ENCODE data around the gene ZNF385B.
A peak's percentile ranks its signal among the peaks of the same experiment; 100 is the strongest.

Gene ZNF385B

DNA sequence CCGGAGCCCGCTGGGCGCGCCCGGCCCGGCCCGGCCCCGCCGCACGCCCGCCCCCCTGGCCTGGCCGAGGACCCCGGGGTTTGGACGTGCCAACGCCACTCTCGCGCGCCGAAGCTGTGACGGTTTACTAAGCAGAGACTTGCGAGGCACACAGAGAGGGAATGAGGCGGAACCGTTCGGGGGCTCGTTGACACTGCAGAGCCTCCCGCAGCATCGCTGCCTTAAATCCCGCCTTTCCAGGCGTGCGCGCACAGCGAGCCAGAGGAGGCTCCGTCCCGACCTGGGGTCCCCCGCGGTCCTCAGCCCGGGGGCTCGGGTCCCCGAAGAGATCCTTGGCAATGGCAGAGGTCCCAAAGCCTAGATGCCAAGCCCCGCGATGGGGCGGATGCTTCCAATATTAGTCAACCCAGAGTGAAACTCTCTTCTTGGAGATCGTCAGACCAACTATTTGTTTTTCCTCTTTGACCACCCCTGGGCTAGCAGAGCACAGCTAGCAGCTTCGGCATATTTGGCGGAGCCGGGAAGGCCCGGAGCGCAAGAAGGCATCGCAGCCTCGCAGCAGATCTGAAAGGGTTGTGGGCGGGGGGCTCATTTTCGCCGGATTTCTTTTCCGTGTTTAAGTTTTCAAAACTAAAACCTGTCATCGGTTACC is at the start of gene ZNF385B:
ZNF385B (minus strand) TSS at position 197 of the 652 bp plus-strand sequence.
- Histone ChIP-seq H3K36me3 (no peaks in the 10 kb centered on the region), H3K9me3 (ENCODE audit: severe bottlenecking) (no peaks in the 10 kb centered on the region), H3K27ac (peak within 1 kb of the TSS; percentile 64), H3K27me3 (ENCODE audit: insufficient read depth, low read depth, severe bottlenecking) (no peaks in the 10 kb centered on the region), H3K4me3 (ENCODE audit: low read depth, low read length) (peak within 1 kb of the TSS; percentile 91)
- DNase-seq = peak; percentile 60
- TF ChIP-seq, protein P1, sequence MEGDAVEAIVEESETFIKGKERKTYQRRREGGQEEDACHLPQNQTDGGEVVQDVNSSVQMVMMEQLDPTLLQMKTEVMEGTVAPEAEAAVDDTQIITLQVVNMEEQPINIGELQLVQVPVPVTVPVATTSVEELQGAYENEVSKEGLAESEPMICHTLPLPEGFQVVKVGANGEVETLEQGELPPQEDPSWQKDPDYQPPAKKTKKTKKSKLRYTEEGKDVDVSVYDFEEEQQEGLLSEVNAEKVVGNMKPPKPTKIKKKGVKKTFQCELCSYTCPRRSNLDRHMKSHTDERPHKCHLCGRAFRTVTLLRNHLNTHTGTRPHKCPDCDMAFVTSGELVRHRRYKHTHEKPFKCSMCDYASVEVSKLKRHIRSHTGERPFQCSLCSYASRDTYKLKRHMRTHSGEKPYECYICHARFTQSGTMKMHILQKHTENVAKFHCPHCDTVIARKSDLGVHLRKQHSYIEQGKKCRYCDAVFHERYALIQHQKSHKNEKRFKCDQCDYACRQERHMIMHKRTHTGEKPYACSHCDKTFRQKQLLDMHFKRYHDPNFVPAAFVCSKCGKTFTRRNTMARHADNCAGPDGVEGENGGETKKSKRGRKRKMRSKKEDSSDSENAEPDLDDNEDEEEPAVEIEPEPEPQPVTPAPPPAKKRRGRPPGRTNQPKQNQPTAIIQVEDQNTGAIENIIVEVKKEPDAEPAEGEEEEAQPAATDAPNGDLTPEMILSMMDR (IDR thresholded peaks at IDR 0.05; ENCODE audit: low read depth, low read length) = no peak

DNA sequence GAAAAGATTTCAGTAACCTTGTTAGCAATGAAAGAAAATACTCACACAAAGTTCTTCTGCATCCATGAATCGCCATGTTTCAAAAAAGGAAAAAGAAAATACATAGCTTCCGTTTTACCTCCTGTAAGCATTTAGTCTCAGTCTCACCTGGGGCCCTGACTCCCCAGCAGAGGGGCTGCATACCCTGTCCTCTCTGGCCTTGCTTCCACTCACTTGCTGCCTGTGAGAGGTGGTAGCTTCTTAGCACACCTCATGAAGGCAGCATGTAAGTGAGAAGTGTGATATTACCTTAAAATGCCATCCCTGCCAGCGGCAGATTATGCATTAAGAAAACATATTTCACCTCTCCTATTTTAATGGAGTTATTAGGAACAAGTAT is 49.3 kb upstream of the ZNF385B start:
- Histone ChIP-seq H3K27ac (peak overlapping the region; percentile 4; the same call in 1 of the 2 replicates), H3K27me3 (ENCODE audit: insufficient read depth, low read depth, severe bottlenecking) (no peaks in the 10 kb centered on the region), H3K9me3 (ENCODE audit: severe bottlenecking) (no peaks in the 10 kb centered on the region), H3K36me3 (no peaks in the 10 kb centered on the region), H3K4me3 (ENCODE audit: low read depth, low read length) (no peak overlapping the region)
- no peak for DNase-seq
- TF ChIP-seq, protein P1 (IDR thresholded peaks at IDR 0.05; ENCODE audit: low read depth, low read length) = no peak

DNA sequence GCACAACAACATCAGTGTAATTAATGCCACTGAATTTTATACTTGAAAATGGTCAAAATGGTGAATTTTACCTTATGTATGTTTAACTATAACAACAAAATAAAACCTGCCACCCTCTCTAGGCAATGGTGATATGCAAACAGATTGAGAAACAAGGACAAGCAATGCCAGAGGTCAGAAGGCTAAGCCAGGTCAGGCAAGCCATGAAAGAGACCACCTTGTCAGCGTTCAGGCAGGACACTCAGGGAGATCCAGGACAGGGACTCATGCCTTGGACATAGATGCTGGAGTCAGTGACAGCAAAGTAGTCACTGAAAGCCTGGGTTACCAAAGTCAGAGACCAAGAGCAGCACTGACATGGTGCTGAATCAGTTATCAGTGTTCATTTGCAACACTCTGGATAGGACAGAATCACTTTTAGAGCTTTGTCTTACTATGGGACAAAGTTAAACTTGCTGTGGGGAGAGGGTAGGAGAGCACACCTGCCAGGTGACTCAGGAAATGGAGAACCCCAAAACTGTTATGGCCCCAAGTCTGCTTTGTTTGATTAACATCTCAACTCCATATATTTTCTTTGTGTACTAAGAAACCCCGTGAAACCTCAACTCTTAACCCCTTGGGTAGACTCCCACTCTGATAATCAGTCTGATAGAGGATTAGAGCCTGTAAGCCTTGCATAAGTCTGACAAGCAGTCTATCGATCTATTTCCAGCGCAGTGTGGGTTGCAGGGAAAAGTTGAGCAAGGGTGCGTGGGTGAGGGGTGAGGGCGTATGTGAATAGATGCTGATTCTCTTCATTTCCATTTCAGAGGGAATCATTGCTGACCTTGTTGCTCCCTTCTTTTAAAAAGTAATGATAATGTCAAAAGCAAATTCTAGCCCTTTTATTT is 48.7 kb upstream of the ZNF385B start:
- Histone ChIP-seq H3K27me3 (ENCODE audit: insufficient read depth, low read depth, severe bottlenecking) (no peaks in the 10 kb centered on the region), H3K27ac (peak overlapping the region; percentile 49), H3K4me3 (ENCODE audit: low read depth, low read length) (no peak overlapping the region), H3K9me3 (ENCODE audit: severe bottlenecking) (no peaks in the 10 kb centered on the region), H3K36me3 (no peaks in the 10 kb centered on the region)
- TF ChIP-seq, protein P1 (IDR thresholded peaks at IDR 0.05; ENCODE audit: low read depth, low read length) = no peak
- peak; percentile 44 for DNase-seq

DNA sequence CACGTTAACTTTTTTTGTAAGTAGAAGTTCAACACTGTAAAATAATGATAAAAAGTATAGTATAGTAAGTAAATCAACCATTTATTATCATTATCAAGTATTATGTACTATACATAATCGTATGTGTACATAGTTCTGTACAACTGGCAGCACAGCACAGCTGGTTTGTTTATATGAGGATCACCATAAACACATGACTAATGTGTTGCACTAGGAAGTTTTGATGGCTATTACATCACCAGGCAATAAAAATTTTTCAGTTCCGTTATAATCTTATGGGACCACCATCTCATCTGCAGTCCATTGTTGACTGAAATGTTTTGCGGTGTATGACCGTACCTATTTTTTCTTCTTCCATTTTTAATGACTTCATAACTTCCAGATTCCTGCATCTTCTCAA is 39.2 kb upstream of the ZNF385B start:
- no peak for DNase-seq
- Histone ChIP-seq H3K27me3 (ENCODE audit: insufficient read depth, low read depth, severe bottlenecking) (no peaks in the 10 kb centered on the region), H3K27ac (no peak overlapping the region), H3K9me3 (ENCODE audit: severe bottlenecking) (no peaks in the 10 kb centered on the region), H3K4me3 (ENCODE audit: low read depth, low read length) (no peak overlapping the region), H3K36me3 (no peaks in the 10 kb centered on the region)
- TF ChIP-seq, protein P1 (IDR thresholded peaks at IDR 0.05; ENCODE audit: low read depth, low read length) = no peak

DNA sequence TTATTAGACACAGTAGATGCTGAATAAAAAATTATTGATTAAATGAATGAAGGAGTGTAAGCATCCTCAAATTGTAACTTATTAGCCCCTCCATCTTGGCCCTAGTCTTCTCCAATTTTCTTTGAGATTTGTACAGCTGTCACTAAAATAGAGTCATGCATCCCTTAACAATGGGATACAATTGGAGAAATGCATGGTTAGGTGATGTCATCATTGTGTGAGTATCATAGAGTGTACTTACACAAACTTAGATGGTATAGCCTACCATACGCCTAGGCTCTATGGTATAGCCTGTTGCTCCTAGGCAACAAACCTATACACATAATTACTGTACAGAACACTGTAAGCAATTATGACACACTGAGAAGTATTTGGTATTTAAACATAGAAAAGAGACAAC is 38.3 kb upstream of the ZNF385B start:
- no peaks in the 10 kb centered on the region for H3K27me3 ChIP-seq (ENCODE audit: insufficient read depth, low read depth, severe bottlenecking)
- H3K9me3 ChIP-seq (ENCODE audit: severe bottlenecking) = no peaks in the 10 kb centered on the region
- no peaks in the 10 kb centered on the region for H3K36me3 ChIP-seq
- H3K27ac ChIP-seq = no peak overlapping the region
- no peak overlapping the region for H3K4me3 ChIP-seq (ENCODE audit: low read depth, low read length)
- TF ChIP-seq, protein P1 (IDR thresholded peaks at IDR 0.05; ENCODE audit: low read depth, low read length) = no peak
- DNase-seq = no peak

All from WERI-Rb-1 (cell line).